Astrocyte (in vitro differentiated cells and primary cell): ENCODE measurements around the gene ENPP3.

Experiments
- EZH2 ChIP-seq: IDR thresholded peaks from 2 replicates; pipeline ENCODE4 v1.6.1; 2012; ENCODE audit warnings: mild to moderate bottlenecking, low read length, inconsistent platforms; ENCODE audit not compliant: insufficient read depth
- TF ChIP-seq, protein P1 (sequence below): IDR thresholded peaks from 2 replicates; pipeline ENCODE4 v1.5.1; 2011; ENCODE audit warnings: low read depth, mild to moderate bottlenecking, inconsistent platforms, low read length, moderate library complexity; ENCODE audit not compliant: insufficient read depth

DNA sequence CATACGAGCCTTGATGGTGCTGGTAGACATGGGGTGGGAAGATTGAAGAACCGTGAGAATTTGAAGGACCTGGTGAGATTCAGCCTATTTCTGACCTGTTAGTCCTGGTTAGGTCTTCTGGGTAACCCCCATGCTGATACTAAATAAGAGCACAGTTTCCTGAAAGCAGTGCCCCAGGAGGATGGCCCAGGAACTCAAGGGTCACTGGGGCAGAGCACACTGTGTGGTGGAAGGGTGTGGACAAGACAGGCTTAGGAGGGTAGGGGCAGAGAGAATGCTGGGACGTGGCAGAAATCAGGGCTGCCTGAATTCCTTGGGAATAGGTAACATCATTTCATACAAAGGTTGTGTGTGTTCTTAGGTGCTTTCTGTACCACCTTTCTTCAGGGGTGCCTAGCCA is 138.8 kb downstream of the ENPP3 start:
- TF ChIP-seq EZH2 = no peak
- TF ChIP-seq, protein P1, sequence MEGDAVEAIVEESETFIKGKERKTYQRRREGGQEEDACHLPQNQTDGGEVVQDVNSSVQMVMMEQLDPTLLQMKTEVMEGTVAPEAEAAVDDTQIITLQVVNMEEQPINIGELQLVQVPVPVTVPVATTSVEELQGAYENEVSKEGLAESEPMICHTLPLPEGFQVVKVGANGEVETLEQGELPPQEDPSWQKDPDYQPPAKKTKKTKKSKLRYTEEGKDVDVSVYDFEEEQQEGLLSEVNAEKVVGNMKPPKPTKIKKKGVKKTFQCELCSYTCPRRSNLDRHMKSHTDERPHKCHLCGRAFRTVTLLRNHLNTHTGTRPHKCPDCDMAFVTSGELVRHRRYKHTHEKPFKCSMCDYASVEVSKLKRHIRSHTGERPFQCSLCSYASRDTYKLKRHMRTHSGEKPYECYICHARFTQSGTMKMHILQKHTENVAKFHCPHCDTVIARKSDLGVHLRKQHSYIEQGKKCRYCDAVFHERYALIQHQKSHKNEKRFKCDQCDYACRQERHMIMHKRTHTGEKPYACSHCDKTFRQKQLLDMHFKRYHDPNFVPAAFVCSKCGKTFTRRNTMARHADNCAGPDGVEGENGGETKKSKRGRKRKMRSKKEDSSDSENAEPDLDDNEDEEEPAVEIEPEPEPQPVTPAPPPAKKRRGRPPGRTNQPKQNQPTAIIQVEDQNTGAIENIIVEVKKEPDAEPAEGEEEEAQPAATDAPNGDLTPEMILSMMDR = no peak
